Fibroblast of pulmonary artery (primary cell): ENCODE measurements around the gene SYT8.

ENCODE experiments used
- DNase-seq: peaks from one replicate; pipeline ENCODE4 v3.0.0-alpha.2; 2010; ENCODE audit warnings: low read depth
- H3K4me3 ChIP-seq: replicated peaks from 2 replicates; pipeline ENCODE4 v1.5.1; 2011; ENCODE audit warnings: low read depth, mild to moderate bottlenecking, control low read depth, low read length, moderate library complexity
- TF ChIP-seq, protein P1 (sequence below): IDR thresholded peaks from 2 replicates; pipeline ENCODE4 v1.5.1; 2011; ENCODE audit warnings: mild to moderate bottlenecking, control low read depth, low read length, inconsistent platforms; ENCODE audit errors: missing control alignments

SYT8 gene

GRCh38 chr11:1834779-1835670 is at the start of gene SYT8:
Gene SYT8, plus strand, starts transcription at chr11:1834990. Its CDS starts 116 bp downstream, at chr11:1835106.
- TF ChIP-seq, protein P1, sequence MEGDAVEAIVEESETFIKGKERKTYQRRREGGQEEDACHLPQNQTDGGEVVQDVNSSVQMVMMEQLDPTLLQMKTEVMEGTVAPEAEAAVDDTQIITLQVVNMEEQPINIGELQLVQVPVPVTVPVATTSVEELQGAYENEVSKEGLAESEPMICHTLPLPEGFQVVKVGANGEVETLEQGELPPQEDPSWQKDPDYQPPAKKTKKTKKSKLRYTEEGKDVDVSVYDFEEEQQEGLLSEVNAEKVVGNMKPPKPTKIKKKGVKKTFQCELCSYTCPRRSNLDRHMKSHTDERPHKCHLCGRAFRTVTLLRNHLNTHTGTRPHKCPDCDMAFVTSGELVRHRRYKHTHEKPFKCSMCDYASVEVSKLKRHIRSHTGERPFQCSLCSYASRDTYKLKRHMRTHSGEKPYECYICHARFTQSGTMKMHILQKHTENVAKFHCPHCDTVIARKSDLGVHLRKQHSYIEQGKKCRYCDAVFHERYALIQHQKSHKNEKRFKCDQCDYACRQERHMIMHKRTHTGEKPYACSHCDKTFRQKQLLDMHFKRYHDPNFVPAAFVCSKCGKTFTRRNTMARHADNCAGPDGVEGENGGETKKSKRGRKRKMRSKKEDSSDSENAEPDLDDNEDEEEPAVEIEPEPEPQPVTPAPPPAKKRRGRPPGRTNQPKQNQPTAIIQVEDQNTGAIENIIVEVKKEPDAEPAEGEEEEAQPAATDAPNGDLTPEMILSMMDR, result no peak
- no peak for DNase-seq
- H3K4me3 ChIP-seq, result no peak within 1 kb of the TSS

GRCh38 chr11:1785749-1786413 is 48.9 kb upstream of the SYT8 start:
- TF ChIP-seq, protein P1, result no peak
- no peak for DNase-seq
- no peak overlapping the region for H3K4me3 ChIP-seq

GRCh38 chr11:1786466-1786865 is 48.3 kb upstream of the SYT8 start:
- no peak for DNase-seq
- TF ChIP-seq, protein P1, result no peak
- H3K4me3 ChIP-seq, result no peak overlapping the region

- no peak for DNase-seq
- TF ChIP-seq, protein P1, result no peak
- H3K4me3 ChIP-seq, result no peak overlapping the region
Observed at GRCh38 chr11:1791912-1792311, 42.9 kb upstream of the SYT8 start.

- TF ChIP-seq, protein P1, result no peak
- DNase-seq, result no peak
Observed at GRCh38 chr11:1792461-1792860, 42.3 kb upstream of the SYT8 start.

DNA sequence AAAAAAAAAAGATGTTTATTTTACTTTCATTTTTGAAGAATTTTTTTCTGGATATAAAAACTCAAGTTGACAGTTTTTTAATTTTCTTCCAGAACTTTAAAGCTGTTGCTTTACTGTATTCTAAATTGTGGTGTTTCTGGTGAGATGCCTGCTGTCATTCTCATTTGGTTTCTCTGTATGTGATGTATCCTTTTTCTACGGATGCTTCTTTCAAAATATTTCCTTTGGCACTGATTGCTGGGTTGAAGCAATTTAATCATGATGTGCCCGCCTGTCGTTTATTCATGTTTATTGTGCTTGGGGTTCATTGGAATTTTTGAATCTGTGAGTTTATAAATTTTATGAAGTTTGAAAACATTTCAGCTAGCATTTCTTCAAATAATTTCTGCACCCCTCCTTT is 41.7 kb upstream of the SYT8 start:
- DNase-seq, result no peak
- TF ChIP-seq, protein P1, result no peak
- H3K4me3 ChIP-seq, result no peak overlapping the region

More at GRCh38 chr11:1792461-1792860, 42.3 kb upstream of the SYT8 start:
- no peak overlapping the region for H3K4me3 ChIP-seq
